GM12878 (cell line): Measurements from ENCODE around the gene BHLHE23. TPM values are rescaled to one million over a fixed set of nuclear protein-coding genes. Genes with fewer than 3 reads are reported as not detected.
A peak's percentile ranks its signal among the peaks of the same experiment; 100 is the strongest.

Experiments used
- ATAC-seq: fragments of 200-7000 bp; cut with Tn5 transposase; 3 replicates; pipeline ENCODE4 v1.9.1; 2020; ENCODE audit warnings: mild to moderate bottlenecking, moderate library complexity
- BruUV-seq: library from RNA; stranded (reverse); fragments of 400-500 nt; replicated peaks from 2 replicates; lab custom pipeline; 2021; lab: Mats Ljungman, UMichigan
- CTCF ChIA-PET: fragments of 300-600 bp; sonication (Branson Sonifier 250); formaldehyde crosslinking; extraction: SDS; loops from one replicate; lab custom pipeline; 2021; ENCODE audit warnings: inconsistent platforms; lab: Yijun Ruan, JAX
- POLR2A ChIA-PET: fragments of 350-600 bp; formaldehyde crosslinking; extraction: SDS; loops from one replicate; lab custom pipeline; 2021; ENCODE audit warnings: inconsistent platforms; lab: Charles Lee
- RAD21 ChIA-PET: fragments of 300-600 bp; sonication (Branson Sonifier 250); formaldehyde crosslinking; loops from one replicate; lab custom pipeline; 2023; ENCODE audit warnings: antibody characterized with exemption; ENCODE audit not compliant: unreplicated experiment; lab: Charles Lee
- SMC1A ChIA-PET: fragments of 300-600 bp; sonication (Branson Sonifier 250); formaldehyde crosslinking; loops from one replicate; lab custom pipeline; 2023; ENCODE audit not compliant: unreplicated experiment, uncharacterized antibody; lab: Charles Lee
- DNase-seq: peaks from one replicate; pipeline ENCODE4 v3.0.0-alpha.2; 2011; ENCODE audit warnings: low read depth, low spot score
- FAIRE-seq: peaks from 3 replicates; lab custom pipeline; 2011; peaks lifted over from hg19 to GRCh38; lab: Jason Lieb, UNC
- H2AFZ ChIP-seq: 2 replicates; pipeline ENCODE4 v1.6.0; 2011; ENCODE audit warnings: low read depth, low read length, control low read depth; ENCODE audit not compliant: control insufficient read depth
- H3K27ac ChIP-seq: 2 replicates; pipeline ENCODE4 v1.5.1; 2011; ENCODE audit warnings: control low read depth; ENCODE audit not compliant: control insufficient read depth, insufficient read depth
- H3K27me3 ChIP-seq, 2 experiments: replicated peaks in 1 of 2; 2 replicates each; pipeline versions ENCODE4 v1.6.0 to v1.6.1; 2011; ENCODE audit warnings: low read length in 1 of 2; ENCODE audit not compliant: control insufficient read depth in 2 of 2, insufficient read depth in 2 of 2
- H3K36me3 ChIP-seq, 2 experiments: 2 replicates each; pipeline ENCODE4 v1.5.1; 2011; ENCODE audit warnings: low read length in 1 of 2; ENCODE audit not compliant: control insufficient read depth in 2 of 2, insufficient read depth in 2 of 2
- H3K4me1 ChIP-seq: 2 replicates; pipeline ENCODE4 v1.6.1; 2011; ENCODE audit warnings: mild to moderate bottlenecking, low read length, moderate library complexity, mixed read lengths; ENCODE audit not compliant: control insufficient read depth, insufficient read depth
- H3K4me2 ChIP-seq: 2 replicates; pipeline ENCODE4 v1.6.0; 2011; ENCODE audit warnings: control low read depth; ENCODE audit not compliant: control insufficient read depth, insufficient read depth
- H3K4me3 ChIP-seq: fragments of 200-600 bp; sonication (generic); 2 replicates; pipeline ENCODE4 v1.5.1; 2016
- H3K79me2 ChIP-seq: 2 replicates; pipeline ENCODE4 v1.6.0; 2011; ENCODE audit warnings: low read length; ENCODE audit not compliant: control insufficient read depth, insufficient read depth
- H3K9ac ChIP-seq: 2 replicates; pipeline ENCODE4 v1.8.0; 2011; ENCODE audit warnings: low read length, control low read depth, mixed read lengths; ENCODE audit not compliant: control insufficient read depth, insufficient read depth
- H3K9me3 ChIP-seq: replicated peaks from 3 replicates; pipeline ENCODE4 v1.5.1; 2011; ENCODE audit warnings: mild to moderate bottlenecking, low read length; ENCODE audit not compliant: control insufficient read depth, insufficient read depth
- H4K20me1 ChIP-seq: 2 replicates; pipeline ENCODE4 v1.6.0; 2011; ENCODE audit not compliant: control insufficient read depth, insufficient read depth
- CBFB ChIP-seq: IDR thresholded peaks from 2 replicates; pipeline ENCODE4 v1.6.1; 2016; ENCODE audit warnings: antibody characterized with exemption, low read depth
- EED ChIP-seq: sonication (generic); IDR thresholded peaks from 2 replicates; pipeline ENCODE4 v1.6.1; 2016; ENCODE audit warnings: antibody characterized with exemption, low read depth
- IKZF1 ChIP-seq: fragments of 450-650 bp; conservative IDR thresholded peaks from 2 replicates; pipeline ENCODE4 v1.6.1; 2017; ENCODE audit warnings: antibody characterized with exemption, mild to moderate bottlenecking
- MEF2B ChIP-seq: fragments of 450-650 bp; IDR thresholded peaks from 2 replicates; pipeline ENCODE4 v1.6.1; 2018; ENCODE audit warnings: mild to moderate bottlenecking, moderate library complexity; ENCODE audit not compliant: partially characterized antibody, poor library complexity, severe bottlenecking
- MLLT1 ChIP-seq: fragments of 450-650 bp; IDR thresholded peaks from 2 replicates; pipeline ENCODE4 v1.6.1; 2016; ENCODE audit warnings: mild to moderate bottlenecking
- NBN ChIP-seq: fragments of 450-650 bp; IDR thresholded peaks from 2 replicates; pipeline ENCODE4 v1.6.1; 2016
- RBBP5 ChIP-seq: fragments of 200-600 bp; sonication (generic); conservative IDR thresholded peaks from 2 replicates; pipeline ENCODE4 v1.6.1; 2016
- SP1 ChIP-seq: IDR thresholded peaks from one replicate; pipeline ENCODE4 v1.6.1; 2011; ENCODE audit warnings: low read depth, low read length
- TCF12 ChIP-seq: IDR thresholded peaks from 2 replicates; pipeline ENCODE4 v1.6.1; 2011; ENCODE audit warnings: low read depth, mild to moderate bottlenecking, low read length
- ZNF24 ChIP-seq: fragments of 450-650 bp; IDR thresholded peaks from 2 replicates; pipeline ENCODE4 v1.6.1; 2017; ENCODE audit warnings: antibody characterized with exemption, mild to moderate bottlenecking
- WGBS: methylation state at CpG from one replicate; pipeline ENCODE4 v1.1.6; 2016; ENCODE audit warnings: low lambda C conversion rate; ENCODE audit not compliant: insufficient replicate concordance, insufficient coverage; ENCODE audit errors: missing lambda C conversion rate; 5-methylcytosine and 5-hydroxymethylcytosine counted together
- in situ Hi-C: fragments of 300-500 bp; cut with MboI; formaldehyde crosslinking; loops from 9 replicates; pipeline ENCODE4 v1.14.3; 2018; ENCODE audit warnings: mixed read lengths
- intact Hi-C: fragments of 100-400 bp; cut with micrococcal nuclease; formaldehyde crosslinking; loops from one replicate; pipeline ENCODE4 v1.14.2; 2022; ENCODE audit not compliant: unreplicated experiment
- polyA plus RNA-seq, 11 experiments: library from polyadenylated mRNA; depleted of rRNA in 4 of 11; unstranded in 6 of 11; stranded (reverse) in 5 of 11; fragments of >200 nt; fragmentation: Nextera tagmentation in 4 of 11; fragmentation: Illumina TruSeq in 1 of 11; extraction: Ambion mirVana in 4 of 11; extraction: Trizol in 1 of 11; gene quantifications; 1 replicate in 1 of 11; 2 replicates in 10 of 11; pipeline versions ENCODE4 v1.2.1 to v1.2.3, GENCODE V29; 2011 to 2016; ENCODE audit warnings: inconsistent platforms in 2 of 11, missing spikeins in 2 of 11, low read depth in 1 of 11
- total RNA-seq, 4 experiments: library from RNA; depleted of rRNA in 3 of 4; stranded (reverse); fragments of >200 nt in 3 of 4; fragmentation: Illumina TruSeq in 1 of 4; extraction: Trizol in 1 of 4; gene quantifications; 2 replicates each; pipeline versions ENCODE4 v1.2.1 to v1.2.3, GENCODE V29; 2013 to 2021

The BHLHE23 gene
- total and polyA plus RNA-seq, 10 of the 15 experiments (the other 5 are each of a cell fraction or from before 2014, with no cell fraction given), result 0.28 to 0.33 TPM; not detected in 8

- 88% methylated on average over 24 of the region's 25 CpGs for WGBS
- Histone ChIP-seq H4K20me1 (no peaks in the 10 kb centered on the region), H3K9me3 (peaks cover 3% of the 10 kb centered on the region; the same call in 1 of the 3 replicates), H3K4me1 (peaks cover 6% of the 10 kb centered on the region), H3K4me3 (no peak overlapping the region), H3K27ac (no peak overlapping the region), H3K4me2 (no peak overlapping the region), H3K36me3 (no peaks in the 10 kb centered on the region), H3K79me2 (no peaks in the 10 kb centered on the region), H3K9ac (no peak overlapping the region), H2AFZ (no peak overlapping the region), H3K27me3 (no peaks in the 10 kb centered on the region)
- TF ChIP-seq TCF12 (no peak), RBBP5 (no peak), EED (peak; percentile 17; the same call in 1 of the 2 replicates), CBFB (no peak), ZNF24 (no peak), NBN (no peak)
- ATAC-seq (no peak), DNase-seq (no peak), FAIRE-seq (no peak)
- ChIA-PET POLR2A (interaction anchor here (0.7 kb wide), 1 partner anchor 71 kb away, joined by 3 read pairs; no protein-coding TSS in a partner anchor), SMC1A (interaction anchor here (1.2 kb wide), 1 partner anchor 33 kb away, joined by 3 read pairs; no protein-coding TSS in a partner anchor), RAD21 (no interaction called here), CTCF (interaction anchor here (1.3 kb wide), 1 partner anchor 30 kb away, joined by 3 read pairs; no protein-coding TSS in a partner anchor)
- in situ Hi-C loops, result no loop called here
- intact Hi-C loops, result no loop called here
- no TSS peak for BruUV-seq
Observed at GRCh38 chr20:63044204-63044600, 37.4 kb upstream of the BHLHE23 start.

GRCh38 chr20:63043348-63044203, 36.8 kb upstream of the BHLHE23 start:
- no TSS peak for BruUV-seq
- Histone ChIP-seq H3K4me2 (no peak overlapping the region), H3K9ac (no peak overlapping the region), H3K4me3 (no peak overlapping the region), H2AFZ (no peak overlapping the region), H3K79me2 (no peaks in the 10 kb centered on the region), H3K4me1 (peaks cover 6% of the 10 kb centered on the region), H3K9me3 (peaks cover 3% of the 10 kb centered on the region; the same call in 1 of the 3 replicates), H4K20me1 (no peaks in the 10 kb centered on the region), H3K27me3 (no peaks in the 10 kb centered on the region), H3K36me3 (no peaks in the 10 kb centered on the region), H3K27ac (no peak overlapping the region)
- no peak for FAIRE-seq
- SMC1A ChIA-PET, result interaction anchor here (1.2 to 1.9 kb wide), 4 partner anchors 18 to 33 kb away, joined by 3 to 7 read pairs (median 4); no protein-coding TSS in a partner anchor
- DNase-seq, result no peak
- CTCF ChIA-PET, result interaction anchor here (0.6 to 2.3 kb wide), 4 partner anchors 11 to 40 kb away, joined by 3 to 11 read pairs (median 4); no protein-coding TSS in a partner anchor
- RAD21 ChIA-PET, result interaction anchor here (2.7 kb wide), 2 partner anchors 32 to 66 kb away, joined by 9 to 19 read pairs; no protein-coding TSS in a partner anchor
- intact Hi-C loops (no loop called here), in situ Hi-C loops (no loop called here)
- WGBS, result 83% methylated on average over 51 of the region's 64 CpGs
- POLR2A ChIA-PET, result interaction anchor here (0.7 to 1.4 kb wide), 2 partner anchors 32 to 70 kb away, joined by 3 to 8 read pairs; no protein-coding TSS in a partner anchor
- no peak for TF ChIP-seq SP1
- TF ChIP-seq EED, result peak; percentile 89
- 0 out of 2 replicates have a peak, but pooled peaks have one; percentile 23 for TF ChIP-seq MLLT1
- peak; percentile 37; the same call in 1 of the 2 replicates for TF ChIP-seq IKZF1
- no peak for TF ChIP-seq MEF2B
- peak; percentile 5; the same call in 1 of the 3 replicates for ATAC-seq
